ENCODE data around the gene CDH4.
"Not testable (repeated sequence)": the region's sequence is repeated elsewhere in the genome, so short reads cannot be mapped to it uniquely, and the experiment has no call there.

CDH4 gene

GRCh38 chr20:61980647-61981583 lies 728.9 kb downstream of the CDH4 start:
- TF ChIP-seq GATA1 (IDR thresholded peaks at IDR 0.05; ENCODE audit: low read depth, low read length) (no peak), POLR2A (IDR thresholded peaks at IDR 0.05; ENCODE audit: low read length) (no peak)
- DNase-seq, result peak; percentile 69 to 80

GRCh38 chr20:61981691-61982090 lies 729.6 kb downstream of the CDH4 start:
- DNase-seq, result not testable (repeated sequence)

GRCh38 chr20:61982191-61982950 lies 730.3 kb downstream of the CDH4 start:
- DNase-seq, result no peak
- TF ChIP-seq POLR2A (IDR thresholded peaks at IDR 0.05; ENCODE audit: low read length) (no peak), GATA1 (IDR thresholded peaks at IDR 0.05; ENCODE audit: low read depth, low read length) (no peak)

- no peak for TF ChIP-seq POLR2A (IDR thresholded peaks at IDR 0.05; ENCODE audit: low read length)
- no peak for TF ChIP-seq GATA1 (IDR thresholded peaks at IDR 0.05; ENCODE audit: low read depth, low read length)
- no peak for DNase-seq
Observed at GRCh38 chr20:61982951-61983315, 730.9 kb downstream of the CDH4 start.

GRCh38 chr20:61983965-61984364 lies 731.9 kb downstream of the CDH4 start:
- TF ChIP-seq POLR2A (IDR thresholded peaks at IDR 0.05; ENCODE audit: low read length) (no peak), GATA1 (IDR thresholded peaks at IDR 0.05; ENCODE audit: low read depth, low read length) (no peak)
- no peak for DNase-seq

- not testable (repeated sequence) for DNase-seq
Observed at GRCh38 chr20:61984431-61984830, 732.4 kb downstream of the CDH4 start.

GRCh38 chr20:61985096-61985495 lies 733.0 kb downstream of the CDH4 start:
- DNase-seq, result no peak
- TF ChIP-seq POLR2A (IDR thresholded peaks at IDR 0.05; ENCODE audit: low read length) (no peak), GATA1 (IDR thresholded peaks at IDR 0.05; ENCODE audit: low read depth, low read length) (no peak)

GRCh38 chr20:61986762-61987321 lies 734.8 kb downstream of the CDH4 start:
- TF ChIP-seq POLR2A (IDR thresholded peaks at IDR 0.05; ENCODE audit: low read length) (no peak), GATA1 (IDR thresholded peaks at IDR 0.05; ENCODE audit: low read depth, low read length) (no peak)
- DNase-seq, result peak; percentile 50 to 74

- TF ChIP-seq GATA1 (IDR thresholded peaks at IDR 0.05; ENCODE audit: low read depth, low read length) (no peak), POLR2A (IDR thresholded peaks at IDR 0.05; ENCODE audit: low read length) (no peak)
Observed at GRCh38 chr20:61988665-61989064, 736.6 kb downstream of the CDH4 start.

GRCh38 chr20:61989741-61990140 lies 737.7 kb downstream of the CDH4 start:
- no peak for DNase-seq
- TF ChIP-seq GATA1 (IDR thresholded peaks at IDR 0.05; ENCODE audit: low read depth, low read length) (no peak), POLR2A (IDR thresholded peaks at IDR 0.05; ENCODE audit: low read length) (no peak)

More at GRCh38 chr20:61988665-61989064, 736.6 kb downstream of the CDH4 start:
- no peak for DNase-seq
